Brain microvascular endothelial cell (primary cell): ENCODE results near the gene ADAMTSL2.

ENCODE experiments used
- DNase-seq: peaks from one replicate; pipeline ENCODE4 v3.0.0-alpha.2; 2020
- H3K27ac ChIP-seq: fragments of 250-450 bp; sonication (Bioruptor Pico); 2 replicates; pipeline ENCODE4 v1.5.1; 2020; ENCODE audit warnings: mild to moderate bottlenecking, moderate library complexity
- H3K27me3 ChIP-seq: fragments of 250-450 bp; sonication (Bioruptor Pico); replicated peaks from 2 replicates; pipeline ENCODE4 v1.5.1; 2020; ENCODE audit warnings: mild to moderate bottlenecking
- H3K36me3 ChIP-seq: fragments of 250-450 bp; sonication (Bioruptor Pico); replicated peaks from 2 replicates; pipeline ENCODE4 v1.5.1; 2020; ENCODE audit warnings: mild to moderate bottlenecking
- H3K4me3 ChIP-seq: 2 replicates; pipeline ENCODE4 v1.5.1; 2011; ENCODE audit warnings: low read depth, mild to moderate bottlenecking, control low read depth, low read length, moderate library complexity
- CTCF ChIP-seq: IDR thresholded peaks from 2 replicates; pipeline ENCODE4 v1.5.1; 2011; ENCODE audit warnings: low read depth, mild to moderate bottlenecking, moderate library complexity, low read length, control low read depth, inconsistent platforms; ENCODE audit errors: missing control alignments
- in situ Hi-C: cut with HindIII; loops from 2 replicates; pipeline ENCODE4 v1.10.0; 2017; ENCODE audit warnings: low sequenced_read_pairs, low pct_ligation_motif_present

The ADAMTSL2 gene

GRCh38 chr9:133554729-133555128 lies 20.2 kb downstream of the ADAMTSL2 start:
- in situ Hi-C loops, result no loop called here
- H3K27ac ChIP-seq, result no peak overlapping the region
- no peaks in the 10 kb centered on the region for H3K27me3 ChIP-seq
- no peak overlapping the region for H3K4me3 ChIP-seq
- DNase-seq, result no peak
- no peak for TF ChIP-seq CTCF
- no peaks in the 10 kb centered on the region for H3K36me3 ChIP-seq

DNA sequence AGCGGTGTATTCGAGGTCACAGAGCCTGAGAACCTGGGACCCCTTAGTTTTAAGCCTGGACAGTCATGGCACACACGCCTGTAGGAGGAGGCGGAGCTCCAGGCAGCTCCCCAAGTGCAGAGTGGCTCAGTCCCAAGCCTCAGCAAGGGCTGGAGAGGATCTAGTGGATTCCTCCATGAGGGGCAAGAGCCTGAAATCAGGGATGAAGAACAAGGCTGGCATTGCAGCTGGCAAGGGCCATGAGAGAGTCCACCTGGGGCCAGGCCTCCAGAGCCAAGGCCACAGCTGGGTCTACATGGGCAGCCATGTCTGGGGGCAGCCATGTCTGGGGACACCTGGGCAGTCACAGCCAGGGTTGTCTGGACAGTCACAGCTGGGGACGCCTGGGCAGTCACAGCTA lies 21.9 kb downstream of the ADAMTSL2 start:
- no peak for DNase-seq
- in situ Hi-C loops, result no loop called here
- Histone ChIP-seq H3K27ac (no peak overlapping the region), H3K36me3 (no peaks in the 10 kb centered on the region), H3K4me3 (no peak overlapping the region), H3K27me3 (no peaks in the 10 kb centered on the region)
- no peak for TF ChIP-seq CTCF

DNA sequence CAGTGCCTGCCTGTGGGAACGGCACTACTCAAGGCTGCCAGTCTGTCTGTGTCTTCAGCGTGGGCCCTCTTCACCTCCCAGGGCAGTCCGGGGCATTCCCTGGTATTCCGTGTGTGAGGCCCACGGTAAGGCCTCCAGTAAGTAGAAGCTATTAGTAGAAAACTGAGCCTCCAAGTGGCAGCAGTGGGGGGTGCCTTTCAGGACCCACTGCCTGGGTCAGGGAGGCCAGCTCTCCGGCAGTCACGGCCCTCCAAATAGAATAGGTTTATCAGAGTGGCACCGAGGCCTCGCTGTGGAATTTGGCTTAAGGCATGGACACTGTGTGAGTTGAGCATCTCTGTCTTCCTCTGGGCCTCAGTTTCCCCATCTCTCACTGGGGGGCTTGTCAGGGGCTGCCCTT lies 23.1 kb downstream of the ADAMTSL2 start:
- DNase-seq, result no peak
- no peaks in the 10 kb centered on the region for H3K27me3 ChIP-seq
- H3K36me3 ChIP-seq, result no peaks in the 10 kb centered on the region
- no peak overlapping the region for H3K4me3 ChIP-seq
- H3K27ac ChIP-seq, result no peak overlapping the region
- no peak for TF ChIP-seq CTCF
- in situ Hi-C loops, result no loop called here

DNA sequence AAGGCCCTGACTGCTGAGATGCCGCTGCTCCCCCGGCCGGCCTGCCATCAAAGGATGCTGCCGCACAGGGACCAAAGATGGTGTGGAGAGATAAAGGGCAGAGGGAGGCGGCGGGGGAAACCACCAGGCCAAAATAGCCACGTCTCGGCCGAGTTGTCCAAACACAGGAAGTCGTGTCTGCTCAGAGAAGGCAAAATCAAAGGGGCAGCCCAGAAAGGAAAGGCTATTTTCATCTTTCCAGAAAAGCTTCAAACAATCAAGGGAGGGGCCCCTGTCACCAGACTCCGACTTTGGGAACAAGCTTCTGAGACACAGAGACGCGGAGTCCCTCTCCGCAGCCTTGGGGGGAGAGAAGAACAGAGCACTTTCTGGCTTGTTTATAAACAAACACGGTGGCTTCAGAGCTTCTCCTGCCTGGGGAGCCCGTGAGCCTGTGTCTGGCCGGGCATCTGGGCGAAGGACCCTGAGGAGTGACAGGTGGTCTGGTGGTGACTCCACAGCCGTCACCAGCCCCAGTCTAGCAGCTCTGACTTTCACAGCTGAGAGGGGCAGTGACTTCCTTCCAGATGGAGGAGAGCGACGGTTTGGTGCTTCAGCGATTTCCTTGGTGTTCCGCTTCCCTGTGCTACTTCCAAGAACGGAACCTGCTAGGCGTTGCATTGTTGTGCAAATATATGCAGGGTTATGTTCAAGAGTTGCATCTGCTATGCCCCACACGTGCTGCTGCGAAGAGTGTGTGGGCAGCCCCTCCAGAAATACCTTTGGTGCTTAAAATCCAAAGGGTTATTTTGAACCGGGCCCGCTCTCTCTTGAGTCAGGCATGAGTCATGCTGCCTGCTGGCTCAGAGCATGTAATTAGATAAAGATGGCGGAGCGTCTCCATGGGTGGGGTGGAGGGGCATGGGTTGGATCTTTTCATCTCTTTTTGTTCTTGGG lies 24.0 kb downstream of the ADAMTSL2 start:
- Histone ChIP-seq H3K4me3 (no peak overlapping the region), H3K27ac (no peak overlapping the region), H3K36me3 (no peaks in the 10 kb centered on the region), H3K27me3 (peaks cover 2% of the 10 kb centered on the region)
- TF ChIP-seq CTCF, result no peak
- peak; percentile 79 for DNase-seq
- in situ Hi-C loops, result no loop called here

DNA sequence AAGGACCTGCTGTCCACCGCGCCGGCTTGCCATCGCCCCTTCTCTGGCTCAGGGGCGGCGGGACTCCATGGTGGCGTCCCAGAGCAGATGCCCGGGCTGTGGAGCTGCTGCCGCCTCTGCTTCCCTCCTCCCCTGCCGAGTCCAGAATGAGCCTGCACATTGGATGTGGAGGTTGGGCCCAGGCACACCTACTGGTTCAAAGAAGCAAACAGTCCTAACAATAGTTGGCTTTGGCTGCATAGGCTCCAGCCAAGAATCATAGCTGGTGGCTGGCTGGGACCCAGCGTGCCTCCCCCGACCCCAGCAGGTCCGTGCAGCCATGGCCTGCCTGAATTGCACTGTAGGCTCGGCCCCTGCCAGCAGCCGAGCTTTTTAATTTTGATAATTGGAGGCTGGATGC lies 25.8 kb downstream of the ADAMTSL2 start:
- Histone ChIP-seq H3K27ac (no peak overlapping the region), H3K36me3 (no peaks in the 10 kb centered on the region), H3K4me3 (no peak overlapping the region), H3K27me3 (peaks cover 4% of the 10 kb centered on the region)
- TF ChIP-seq CTCF, result no peak
- no peak for DNase-seq
- in situ Hi-C loops, result no loop called here
